ENCODE measurements around the gene ERH. TPM values are rescaled to one million over a fixed set of nuclear protein-coding genes. Genes with fewer than 3 reads are reported as not detected.
"Not testable (repeated sequence)": the region's sequence is repeated elsewhere in the genome, so short reads cannot be mapped to it uniquely, and the experiment has no call there.

Gene ERH
- total RNA-seq, 1 experiment from 2014 or later, result 388 TPM

DNA sequence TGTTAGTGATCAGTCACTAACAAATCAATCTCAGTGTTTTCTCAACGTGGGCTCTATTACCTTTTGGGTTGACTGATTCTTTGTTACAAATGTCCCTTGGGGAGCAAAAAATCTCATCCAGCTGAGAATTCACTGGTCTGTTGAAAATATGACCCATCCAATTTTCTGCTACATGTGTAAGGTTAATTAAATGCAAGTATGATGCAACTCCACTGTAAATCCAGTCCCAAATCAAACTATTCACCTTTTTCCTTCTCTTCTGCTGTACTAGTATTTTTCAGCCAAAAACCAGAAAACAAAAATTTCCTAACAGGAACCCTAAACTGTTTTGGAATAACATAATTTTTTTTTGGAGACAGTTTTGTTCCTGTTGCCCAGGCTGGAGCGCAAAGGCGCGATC lies 2.2 kb downstream of the ERH start:
- no peaks in the 10 kb centered on the region for H3K27me3 Mint-ChIP-seq (ENCODE audit: insufficient read depth, unreplicated experiment)
- H3K4me3 ChIP-seq (ENCODE audit: low read depth, low read length), result no peak overlapping the region
- ChIA-PET CTCF (no interaction called here), POLR2A (no interaction called here)
- TF ChIP-seq CTCF (IDR thresholded peaks at IDR 0.05; ENCODE audit: insufficient read depth in 1 of 2, low read depth in 1 of 2, low read length in 1 of 2, severe bottlenecking in 1 of 2, unreplicated experiment in 1 of 2), result no peak
- H3K27ac Mint-ChIP-seq (ENCODE audit: unreplicated experiment), result no peak overlapping the region
- intact Hi-C loops (cut with micrococcal nuclease; ENCODE audit: unreplicated experiment), result loop anchor here (5.0 kb wide), 1 partner anchor 66 kb away; no protein-coding TSS in a partner anchor
- no peaks in the 10 kb centered on the region; the same call in none of the 2 replicates for H3K36me3 ChIP-seq (ENCODE audit: control insufficient read depth, insufficient read depth, low read length)
- no peaks in the 10 kb centered on the region for H3K27me3 ChIP-seq (replicated peaks; ENCODE audit: control insufficient read depth, insufficient read depth, low read length)
- H3K9me3 ChIP-seq, result no peaks in the 10 kb centered on the region
- peaks cover 3% of the 10 kb centered on the region; the same call in 1 of the 2 replicates for H3K4me1 ChIP-seq
- H3K9me3 Mint-ChIP-seq (ENCODE audit: unreplicated experiment), result no peaks in the 10 kb centered on the region
- peaks cover 78% of the 10 kb centered on the region for H3K36me3 Mint-ChIP-seq (ENCODE audit: insufficient read depth, unreplicated experiment)
- H3K4me1 Mint-ChIP-seq (ENCODE audit: low read depth, unreplicated experiment), result peaks cover 9% of the 10 kb centered on the region
- no TSS peak for BruUV-seq (replicated peaks)
- DNase-seq, result no peak
- no peak overlapping the region for H3K4me3 Mint-ChIP-seq (ENCODE audit: unreplicated experiment)

DNA sequence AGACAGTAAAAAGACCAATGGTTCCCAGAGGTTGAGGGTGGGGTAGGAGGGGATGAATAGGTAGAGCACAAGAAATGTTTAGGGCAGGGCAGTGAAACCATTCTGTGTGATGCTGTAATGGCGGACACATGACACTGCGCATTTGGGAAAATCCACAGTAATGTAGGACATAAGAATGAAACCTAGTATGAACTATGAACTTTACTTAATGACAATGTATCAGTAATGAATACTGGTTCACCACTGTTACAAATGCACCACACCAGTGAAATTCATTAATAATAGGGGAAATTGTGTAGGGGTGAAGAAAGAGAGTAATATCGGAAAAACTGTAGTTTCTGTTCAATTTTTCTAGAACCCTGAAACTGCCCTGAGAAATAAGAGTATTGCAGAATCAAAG lies 5.6 kb downstream of the ERH start:
- Histone ChIP-seq H3K9me3 (no peaks in the 10 kb centered on the region), H3K4me3 (ENCODE audit: low read depth, low read length) (no peak overlapping the region), H3K4me1 (peaks cover 3% of the 10 kb centered on the region; the same call in 1 of the 2 replicates), H3K27me3 (replicated peaks; ENCODE audit: control insufficient read depth, insufficient read depth, low read length) (no peaks in the 10 kb centered on the region), H3K36me3 (ENCODE audit: control insufficient read depth, insufficient read depth, low read length) (no peaks in the 10 kb centered on the region; the same call in 1 of the 2 replicates)
- Mint-ChIP-seq H3K9me3 (ENCODE audit: unreplicated experiment) (no peaks in the 10 kb centered on the region), H3K27me3 (ENCODE audit: insufficient read depth, unreplicated experiment) (no peaks in the 10 kb centered on the region), H3K36me3 (ENCODE audit: insufficient read depth, unreplicated experiment) (peaks cover 97% of the 10 kb centered on the region), H3K4me3 (ENCODE audit: unreplicated experiment) (no peak overlapping the region), H3K4me1 (ENCODE audit: low read depth, unreplicated experiment) (no peaks in the 10 kb centered on the region), H3K27ac (ENCODE audit: unreplicated experiment) (peak overlapping the region; percentile 39)
- intact Hi-C loops (cut with micrococcal nuclease; ENCODE audit: unreplicated experiment), result no loop called here
- no peak for TF ChIP-seq CTCF (IDR thresholded peaks at IDR 0.05; ENCODE audit: insufficient read depth in 1 of 2, low read depth in 1 of 2, low read length in 1 of 2, severe bottlenecking in 1 of 2, unreplicated experiment in 1 of 2)
- no peak for DNase-seq
- ChIA-PET CTCF (no interaction called here), POLR2A (no interaction called here)
- no TSS peak for BruUV-seq (replicated peaks)

DNA sequence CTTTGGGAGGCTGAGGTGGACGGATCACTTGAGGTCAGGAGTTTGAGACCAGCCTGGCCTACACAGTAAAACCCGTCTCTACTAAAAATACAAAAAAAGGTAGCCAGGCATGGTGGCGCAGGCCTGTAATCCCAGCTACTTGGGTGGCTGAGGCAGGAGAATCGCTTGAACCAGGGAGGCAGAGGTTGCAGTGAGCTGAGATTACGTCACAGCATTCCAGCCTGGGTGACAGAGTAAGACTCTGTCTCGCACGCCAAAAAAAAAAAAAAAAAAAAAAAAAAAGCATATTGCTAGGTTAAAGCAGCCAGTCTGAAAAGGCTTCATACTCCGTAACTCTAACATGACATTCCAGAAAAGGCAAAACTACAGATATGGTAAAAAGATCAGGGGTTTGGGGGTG lies 6.7 kb downstream of the ERH start:
- H3K4me1 Mint-ChIP-seq (ENCODE audit: low read depth, unreplicated experiment); H3K4me3 ChIP-seq (ENCODE audit: low read depth, low read length); H3K4me1 ChIP-seq; intact Hi-C loops (cut with micrococcal nuclease; ENCODE audit: unreplicated experiment); BruUV-seq (replicated peaks); CTCF ChIA-PET; H3K36me3 ChIP-seq (ENCODE audit: control insufficient read depth, insufficient read depth, low read length); H3K4me3 Mint-ChIP-seq (ENCODE audit: unreplicated experiment); H3K27me3 ChIP-seq (replicated peaks; ENCODE audit: control insufficient read depth, insufficient read depth, low read length); H3K9me3 Mint-ChIP-seq (ENCODE audit: unreplicated experiment); H3K27ac Mint-ChIP-seq (ENCODE audit: unreplicated experiment); H3K27me3 Mint-ChIP-seq (ENCODE audit: insufficient read depth, unreplicated experiment); H3K9me3 ChIP-seq: not testable (repeated sequence)
- POLR2A ChIA-PET, result interaction anchor here (0.5 kb wide), 1 partner anchor 10 kb away, joined by 3 read pairs; no protein-coding TSS in a partner anchor
- peak in 1 of 2 experiments; percentile 14 for DNase-seq
- H3K36me3 Mint-ChIP-seq (ENCODE audit: insufficient read depth, unreplicated experiment), result peaks cover 97% of the 10 kb centered on the region

DNA sequence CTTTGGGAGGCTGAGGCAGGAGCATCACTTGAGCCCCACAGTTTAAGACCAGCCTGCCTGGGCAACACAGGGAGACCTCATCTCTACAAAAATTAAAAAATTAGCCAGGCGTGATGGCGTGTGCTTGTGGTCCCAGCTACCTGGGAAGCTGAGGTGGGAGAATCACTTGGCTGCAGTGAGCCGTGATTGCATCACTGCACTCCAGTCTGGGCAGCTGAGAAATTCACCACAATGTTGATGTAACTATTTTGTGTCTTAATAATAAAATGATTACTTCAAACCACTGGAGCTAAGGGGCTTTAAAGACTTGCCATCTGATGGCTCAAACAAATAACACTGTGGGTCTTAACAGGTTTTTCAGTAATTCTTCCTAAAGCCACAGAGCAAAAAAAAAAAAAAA lies 10.8 kb downstream of the ERH start:
- no peak for TF ChIP-seq CTCF (IDR thresholded peaks at IDR 0.05; ENCODE audit: insufficient read depth in 1 of 2, low read depth in 1 of 2, low read length in 1 of 2, severe bottlenecking in 1 of 2, unreplicated experiment in 1 of 2)
- H3K4me3 ChIP-seq (ENCODE audit: low read depth, low read length), result no peak overlapping the region
- ChIA-PET CTCF (no interaction called here), POLR2A (no interaction called here)
- peaks cover 2% of the 10 kb centered on the region for H3K36me3 ChIP-seq (ENCODE audit: control insufficient read depth, insufficient read depth, low read length)
- H3K9me3 Mint-ChIP-seq (ENCODE audit: unreplicated experiment), result no peaks in the 10 kb centered on the region
- intact Hi-C loops (cut with micrococcal nuclease; ENCODE audit: unreplicated experiment), result no loop called here
- H3K4me1 Mint-ChIP-seq (ENCODE audit: low read depth, unreplicated experiment), result no peaks in the 10 kb centered on the region
- H3K27me3 ChIP-seq (replicated peaks; ENCODE audit: control insufficient read depth, insufficient read depth, low read length), result no peaks in the 10 kb centered on the region
- no peaks in the 10 kb centered on the region; the same call in 1 of the 2 replicates for H3K4me1 ChIP-seq
- no peak overlapping the region for H3K27ac Mint-ChIP-seq (ENCODE audit: unreplicated experiment)
- H3K9me3 ChIP-seq, result no peaks in the 10 kb centered on the region
- H3K4me3 Mint-ChIP-seq (ENCODE audit: unreplicated experiment), result no peak overlapping the region
- H3K36me3 Mint-ChIP-seq (ENCODE audit: insufficient read depth, unreplicated experiment), result peaks cover 95% of the 10 kb centered on the region
- H3K27me3 Mint-ChIP-seq (ENCODE audit: insufficient read depth, unreplicated experiment), result no peaks in the 10 kb centered on the region
- DNase-seq, result no peak
- BruUV-seq (replicated peaks), result no TSS peak

Measured in Caco-2 (cell line).